ENCODE data around the gene CCL24. TPM values are rescaled to one million over a fixed set of nuclear protein-coding genes. Genes with fewer than 3 reads are reported as not detected.
"Not testable (repeated sequence)": the region's sequence is repeated elsewhere in the genome, so short reads cannot be mapped to it uniquely, and the experiment has no call there.

The CCL24 gene
- total RNA-seq, 4 donors from 2014 or later = not detected

DNA sequence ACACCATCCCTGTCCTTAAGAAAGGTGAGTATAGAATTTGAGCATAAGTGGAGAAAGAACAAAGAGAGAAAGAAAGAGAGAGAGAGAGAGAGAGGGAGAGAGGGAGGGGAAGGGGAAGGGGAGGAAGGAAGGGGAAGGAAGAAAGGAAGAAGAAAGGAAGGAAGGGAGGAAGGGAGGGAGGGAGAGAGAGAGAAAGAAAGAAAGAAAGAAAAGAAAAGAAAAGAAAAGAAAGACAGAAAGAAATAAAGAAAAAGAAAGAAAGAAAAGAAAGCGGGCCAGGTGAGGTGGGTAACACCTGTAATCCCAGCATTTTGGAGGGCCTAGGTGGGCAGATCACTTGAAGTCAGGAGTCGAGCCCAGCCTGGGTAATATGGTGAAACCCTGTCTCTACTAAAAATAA lies 19.9 kb downstream of the CCL24 start:
- intact Hi-C loops (cut with DNase I; ENCODE audit: low total_unique reads) = no loop called here
- Histone ChIP-seq H3K27me3 (no peaks in the 10 kb centered on the region), H3K27ac (no peak overlapping the region), H3K4me1 (no peaks in the 10 kb centered on the region), H3K36me3 (no peaks in the 10 kb centered on the region), H3K9me3 (no peaks in the 10 kb centered on the region), H3K4me3 (no peak overlapping the region)
- DNase-seq = no peak
- TF ChIP-seq POLR2A (IDR thresholded peaks at IDR 0.05) = no peak
- TF ChIP-seq, protein P1, sequence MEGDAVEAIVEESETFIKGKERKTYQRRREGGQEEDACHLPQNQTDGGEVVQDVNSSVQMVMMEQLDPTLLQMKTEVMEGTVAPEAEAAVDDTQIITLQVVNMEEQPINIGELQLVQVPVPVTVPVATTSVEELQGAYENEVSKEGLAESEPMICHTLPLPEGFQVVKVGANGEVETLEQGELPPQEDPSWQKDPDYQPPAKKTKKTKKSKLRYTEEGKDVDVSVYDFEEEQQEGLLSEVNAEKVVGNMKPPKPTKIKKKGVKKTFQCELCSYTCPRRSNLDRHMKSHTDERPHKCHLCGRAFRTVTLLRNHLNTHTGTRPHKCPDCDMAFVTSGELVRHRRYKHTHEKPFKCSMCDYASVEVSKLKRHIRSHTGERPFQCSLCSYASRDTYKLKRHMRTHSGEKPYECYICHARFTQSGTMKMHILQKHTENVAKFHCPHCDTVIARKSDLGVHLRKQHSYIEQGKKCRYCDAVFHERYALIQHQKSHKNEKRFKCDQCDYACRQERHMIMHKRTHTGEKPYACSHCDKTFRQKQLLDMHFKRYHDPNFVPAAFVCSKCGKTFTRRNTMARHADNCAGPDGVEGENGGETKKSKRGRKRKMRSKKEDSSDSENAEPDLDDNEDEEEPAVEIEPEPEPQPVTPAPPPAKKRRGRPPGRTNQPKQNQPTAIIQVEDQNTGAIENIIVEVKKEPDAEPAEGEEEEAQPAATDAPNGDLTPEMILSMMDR (IDR thresholded peaks at IDR 0.05) = no peak

DNA sequence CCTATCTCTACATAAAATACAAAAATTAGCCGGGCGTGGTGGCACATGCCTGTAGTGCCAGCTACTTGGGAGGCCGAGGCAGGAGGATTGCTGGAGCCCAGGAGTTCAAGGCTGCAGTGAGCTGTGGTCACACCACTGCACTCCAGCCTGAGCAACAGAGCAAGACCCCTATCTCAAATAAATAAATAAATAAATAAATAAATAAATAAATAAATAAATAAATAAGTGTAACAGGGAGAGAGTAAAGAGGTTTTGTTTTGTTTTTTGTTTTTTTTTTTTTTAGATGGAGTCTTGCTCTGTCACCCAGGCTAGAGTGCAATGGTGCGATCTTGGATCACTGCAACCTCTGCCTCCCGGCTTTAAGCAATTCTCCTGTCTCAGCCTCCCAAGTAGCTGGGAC lies 21.0 kb downstream of the CCL24 start:
- H3K27ac ChIP-seq; intact Hi-C loops (cut with DNase I; ENCODE audit: low total_unique reads): not testable (repeated sequence)

DNA sequence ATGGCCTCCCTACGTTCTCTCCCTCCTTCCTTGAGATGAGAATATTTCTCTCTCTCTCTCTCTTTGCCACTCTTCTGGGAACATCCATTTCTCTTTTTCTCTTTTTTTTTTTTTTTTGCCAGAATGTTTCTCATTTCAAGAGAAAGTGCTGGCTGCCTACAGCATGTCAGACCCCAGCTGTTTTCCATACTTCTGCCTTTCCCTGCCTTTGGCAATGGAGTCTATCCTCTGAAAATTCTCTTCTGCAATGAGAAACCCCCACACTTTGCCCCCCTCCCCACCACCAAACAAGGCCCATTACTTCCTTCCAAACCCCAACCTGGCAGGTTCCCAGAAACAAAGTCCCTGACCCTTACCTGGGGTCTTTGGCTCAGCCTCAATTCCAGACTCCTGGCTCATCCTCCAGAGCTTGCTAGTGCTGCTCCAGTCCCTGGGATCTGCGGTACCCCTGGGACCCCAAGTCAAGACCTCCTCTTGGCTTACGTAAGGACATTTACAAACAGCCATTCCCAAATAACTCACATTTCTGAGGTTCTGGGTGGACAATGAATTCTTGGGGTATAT lies 24.2 kb downstream of the CCL24 start:
- Histone ChIP-seq H3K36me3 (no peaks in the 10 kb centered on the region), H3K4me1 (no peaks in the 10 kb centered on the region), H3K9me3 (no peaks in the 10 kb centered on the region), H3K4me3 (no peak overlapping the region), H3K27me3 (no peaks in the 10 kb centered on the region), H3K27ac (no peak overlapping the region)
- no peak for DNase-seq
- TF ChIP-seq, protein P1 (IDR thresholded peaks at IDR 0.05) = no peak
- intact Hi-C loops (cut with DNase I; ENCODE audit: low total_unique reads) = no loop called here

More for the DNA sequence above, 21.0 kb downstream of the CCL24 start:
- H3K27me3 ChIP-seq, DNase-seq, H3K36me3 ChIP-seq, H3K4me3 ChIP-seq, H3K4me1 ChIP-seq, H3K9me3 ChIP-seq: not testable (repeated sequence)

DNA sequence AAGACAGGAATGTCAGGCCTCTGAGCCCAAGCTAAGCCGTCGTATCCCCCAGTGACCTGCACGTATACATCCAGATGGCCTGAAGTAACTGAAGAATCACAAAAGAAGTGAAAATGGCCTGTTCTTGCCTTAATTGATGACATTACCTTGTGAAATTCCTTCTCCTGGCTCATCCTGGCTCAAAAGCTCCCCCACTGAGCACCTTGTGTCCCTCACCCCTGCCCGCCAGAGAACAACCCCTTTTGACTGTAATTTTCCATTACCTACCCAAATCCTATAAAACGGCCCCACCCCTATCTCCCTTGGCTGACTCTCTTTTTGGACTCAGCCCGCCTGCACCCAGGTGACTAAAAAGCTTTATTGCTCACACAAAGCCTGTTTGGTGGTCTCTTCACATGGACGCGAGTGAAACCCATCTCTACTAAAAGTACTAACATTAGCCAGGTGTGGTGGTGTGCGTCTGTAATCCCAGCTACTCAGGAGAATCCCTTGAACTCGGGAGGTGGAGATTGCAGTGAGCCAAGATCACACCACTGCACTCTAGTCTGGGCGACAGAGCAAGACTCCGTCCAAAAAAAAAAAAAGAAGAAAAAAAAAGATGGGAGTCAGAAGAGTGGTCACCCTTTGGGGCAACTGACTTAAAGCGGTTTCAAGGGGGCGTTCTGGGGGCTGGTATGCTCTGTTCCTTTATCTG lies 25.3 kb downstream of the CCL24 start:
- H3K4me1 ChIP-seq; H3K9me3 ChIP-seq; DNase-seq; H3K4me3 ChIP-seq; H3K27me3 ChIP-seq; H3K27ac ChIP-seq; H3K36me3 ChIP-seq; intact Hi-C loops (cut with DNase I; ENCODE audit: low total_unique reads): not testable (repeated sequence)

DNA sequence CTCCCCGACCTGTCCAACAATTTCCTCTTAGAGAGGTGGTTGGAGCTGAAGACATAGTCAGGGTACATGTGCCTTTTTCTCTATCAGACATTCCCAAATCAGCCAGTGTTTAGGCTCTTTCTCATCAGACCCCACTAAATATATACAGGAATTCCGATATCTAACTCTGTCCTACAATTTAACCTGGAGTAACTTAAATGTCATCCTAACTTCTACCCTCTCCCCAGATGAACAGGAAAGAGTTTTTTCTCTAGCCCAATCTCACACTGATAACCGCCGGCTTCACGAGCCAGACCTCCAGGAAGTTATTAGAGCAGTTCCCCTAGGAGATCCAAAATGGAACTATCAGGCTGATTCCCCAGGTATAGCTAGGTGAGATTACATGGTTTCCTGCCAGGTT lies 30.5 kb downstream of the CCL24 start:
- intact Hi-C loops (cut with DNase I; ENCODE audit: low total_unique reads); H3K36me3 ChIP-seq; H3K4me3 ChIP-seq; H3K27ac ChIP-seq; DNase-seq; H3K27me3 ChIP-seq; H3K4me1 ChIP-seq; H3K9me3 ChIP-seq: not testable (repeated sequence)

DNA sequence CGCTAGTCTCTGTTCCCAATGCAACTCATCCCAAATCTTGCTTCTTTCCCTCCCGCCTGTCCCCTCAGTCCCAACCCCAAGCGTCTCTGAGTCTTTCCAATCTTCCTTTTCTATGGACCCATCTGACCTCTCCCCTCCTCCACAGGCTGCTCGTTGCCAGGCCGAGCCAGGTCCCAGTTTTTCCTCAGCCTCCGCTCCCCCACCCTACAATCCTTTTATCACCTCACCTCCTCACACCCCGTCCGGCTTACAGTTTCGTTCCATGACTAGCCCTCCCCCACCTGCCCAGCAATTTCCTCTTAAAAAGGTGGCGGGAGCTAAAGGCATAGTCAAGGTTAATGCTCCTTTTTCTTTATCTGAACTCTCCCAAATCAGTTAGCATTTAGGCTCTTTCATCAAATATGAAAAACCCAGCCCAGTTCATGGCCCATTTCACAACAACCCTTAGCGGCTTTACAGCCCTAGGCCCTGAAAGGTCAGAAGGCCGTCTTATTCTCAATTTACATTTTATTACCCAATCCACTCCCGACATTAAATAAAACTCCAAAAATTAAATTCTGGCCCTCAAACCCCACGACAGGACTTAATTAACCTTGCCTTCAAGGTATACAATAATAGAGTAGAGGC lies 32.8 kb downstream of the CCL24 start:
- H3K4me1 ChIP-seq; DNase-seq; H3K36me3 ChIP-seq; H3K27me3 ChIP-seq; H3K4me3 ChIP-seq; H3K9me3 ChIP-seq; intact Hi-C loops (cut with DNase I; ENCODE audit: low total_unique reads); H3K27ac ChIP-seq: not testable (repeated sequence)

DNA sequence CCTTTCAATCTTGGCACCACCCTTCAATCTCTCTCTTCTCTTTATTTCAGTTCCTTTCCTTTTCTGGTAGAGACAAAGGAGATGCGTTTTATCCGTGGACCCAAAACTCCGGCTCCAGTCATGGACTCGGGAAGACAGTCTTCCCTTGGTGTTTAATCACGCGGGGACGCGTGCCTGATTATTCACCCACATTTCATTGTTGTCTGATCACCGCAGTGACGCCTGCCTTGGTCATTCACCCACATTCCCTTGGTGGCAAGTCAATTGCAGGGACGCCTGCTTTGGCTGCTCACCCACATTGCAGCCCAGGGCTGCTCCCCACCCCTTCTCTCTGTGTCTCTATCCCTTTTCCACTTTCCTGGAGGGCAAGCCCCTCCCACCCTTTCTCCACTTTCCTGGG lies 34.1 kb downstream of the CCL24 start:
- H3K9me3 ChIP-seq; intact Hi-C loops (cut with DNase I; ENCODE audit: low total_unique reads); H3K27ac ChIP-seq; H3K27me3 ChIP-seq; H3K4me1 ChIP-seq; H3K4me3 ChIP-seq; DNase-seq; H3K36me3 ChIP-seq: not testable (repeated sequence)

DNA sequence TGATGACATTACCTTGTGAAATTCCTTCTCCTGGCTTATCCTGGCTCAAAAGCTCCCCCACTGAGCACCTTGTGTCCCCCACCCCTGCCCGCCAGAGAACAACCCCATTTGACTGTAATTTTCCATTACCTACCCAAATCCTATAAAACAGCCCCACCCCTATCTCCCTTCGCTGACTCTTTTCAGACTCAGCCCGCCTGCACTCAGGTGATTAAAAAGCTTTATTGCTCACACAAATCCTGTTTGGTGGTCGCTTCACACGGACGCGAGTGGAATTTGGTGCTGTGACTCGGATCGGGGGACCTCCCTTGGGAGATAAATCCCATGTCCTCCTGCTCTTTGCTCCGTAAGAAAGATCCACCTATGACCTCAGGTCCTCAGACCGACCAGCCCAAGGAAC lies 34.6 kb downstream of the CCL24 start:
- H3K27me3 ChIP-seq; H3K36me3 ChIP-seq; DNase-seq; H3K4me1 ChIP-seq; H3K27ac ChIP-seq; H3K4me3 ChIP-seq; H3K9me3 ChIP-seq; intact Hi-C loops (cut with DNase I; ENCODE audit: low total_unique reads): not testable (repeated sequence)

All from uterus (tissue), 4 donors.